Measurements from ENCODE around the gene FOXD1. TPM values are rescaled to one million over a fixed set of nuclear protein-coding genes. Genes with fewer than 3 reads are reported as not detected.
A peak's percentile ranks its signal among the peaks of the same experiment; 100 is the strongest.

Gene FOXD1
- total and polyA plus RNA-seq, 2 of the 8 experiments (the other 6 are each of a cell fraction or from before 2014, with no cell fraction given), result 0.11 to 1.1 TPM

DNA sequence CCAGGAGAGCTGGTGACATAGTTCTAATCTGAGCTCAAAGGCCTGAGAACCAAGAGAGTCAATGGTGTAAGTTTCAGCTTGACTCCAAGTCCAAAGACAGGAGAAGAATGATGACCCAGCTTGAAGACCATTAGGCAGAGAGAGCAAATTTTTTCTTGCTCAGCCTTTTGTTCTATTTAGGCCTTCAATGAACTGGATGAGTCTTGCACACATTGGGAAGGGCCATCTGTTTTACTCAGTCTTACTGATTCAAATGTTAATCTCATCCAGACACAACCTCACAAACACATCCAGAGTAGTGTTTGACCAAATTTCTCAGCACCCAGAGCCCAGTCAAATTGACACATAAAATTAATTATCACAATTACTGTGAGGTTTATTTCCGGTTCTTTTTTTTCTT lies 42.6 kb upstream of the FOXD1 start:
- no peak overlapping the region for H2BK15ac ChIP-seq (ENCODE audit: low read length)
- H3K23ac ChIP-seq (ENCODE audit: insufficient read length), result no peak overlapping the region
- no peak overlapping the region for H2AFZ ChIP-seq (ENCODE audit: low read length)
- H2BK120ac ChIP-seq (replicated peaks; ENCODE audit: low read depth, low read length), result peak overlapping the region; percentile 28
- 82% methylated on average over 1 of the region's 1 CpG; no CpG with 5 or more reads in 1 of the 2 experiments for WGBS, 2 experiments (ENCODE audit: extremely low coverage in 1 of 2, insufficient coverage in 1 of 2, insufficient read length in 1 of 2, insufficient replicate concordance in 2 of 2, low coverage in 1 of 2, low lambda C conversion rate in 2 of 2, missing lambda C conversion rate in 1 of 2)
- H3K36me3 ChIP-seq (ENCODE audit: control insufficient read depth in 2 of 4, insufficient read depth in 4 of 4, low read length in 3 of 4), result no peaks in the 10 kb centered on the region
- H3K9me3 ChIP-seq (ENCODE audit: insufficient read depth in 2 of 2, low read depth in 1 of 2, low read length in 1 of 2), result no peaks in the 10 kb centered on the region
- H3K4ac ChIP-seq (replicated peaks; ENCODE audit: insufficient read length, low read depth, low read length), result no peak overlapping the region
- peak overlapping the region; percentile 68; the same call in 1 of the 2 replicates for H2BK20ac ChIP-seq (ENCODE audit: low read length)
- no peak overlapping the region for H3K56ac ChIP-seq (replicated peaks; ENCODE audit: insufficient read length, low read depth, low read length)
- no peak for DNase-seq (ENCODE audit: low read depth in 1 of 2, low spot score in 2 of 2)
- H3K4me3 ChIP-seq (ENCODE audit: extremely low read depth in 1 of 4, insufficient read depth in 2 of 4, low read depth in 3 of 4, low read length in 4 of 4), result no peak overlapping the region
- no peak overlapping the region for H3K27ac ChIP-seq (ENCODE audit: low read depth, low read length)
- H4K20me1 ChIP-seq (replicated peaks in 1 of 2; ENCODE audit: control insufficient read depth in 1 of 2, insufficient read depth in 2 of 2, low read length in 2 of 2), result no peaks in the 10 kb centered on the region
- peaks cover 2% of the 10 kb centered on the region; the same call in 1 of the 2 replicates for H3K23me2 ChIP-seq (ENCODE audit: low read depth, low read length)
- ChIA-PET POLR2A (ENCODE audit: partially characterized antibody) (interaction anchor here (0.7 to 9.3 kb wide), 2 partner anchors 7 to 12 kb away, joined by 3 to 170 read pairs; partner anchors contain the start of gene BTF3), CTCF (ENCODE audit: partially characterized antibody) (interaction anchor here (1.0 kb wide), 2 partner anchors 37 to 40 kb away, joined by 3 to 4 read pairs; no protein-coding TSS in a partner anchor)
- no peak overlapping the region; the same call in 1 of the 2 replicates for H2BK5ac ChIP-seq (ENCODE audit: low read depth, low read length)
- H3K79me2 ChIP-seq (ENCODE audit: control insufficient read depth in 1 of 2, insufficient read depth in 2 of 2, low read length in 2 of 2), result no peaks in the 10 kb centered on the region
- peak overlapping the region; percentile 52 for H4K91ac ChIP-seq (replicated peaks; ENCODE audit: insufficient read length, low read length)
- no peak overlapping the region for H3K18ac ChIP-seq (ENCODE audit: extremely low read depth, low read length)
- H4K5ac ChIP-seq (ENCODE audit: insufficient read length, low read depth, low read length), result no peak overlapping the region
- H3K27me3 ChIP-seq (replicated peaks in 1 of 4; ENCODE audit: control insufficient read depth in 3 of 4, extremely low read depth in 1 of 4, insufficient read depth in 3 of 4, low read length in 3 of 4), result no peaks in the 10 kb centered on the region
- peaks cover 11 to 16% (median 12%) of the 10 kb centered on the region in 4 experiments for H3K4me1 ChIP-seq (replicated peaks in 1 of 4; ENCODE audit: control insufficient read depth in 3 of 4, insufficient read depth in 4 of 4, low read length in 3 of 4)
- FAIRE-seq, result no peak
- H3K79me1 ChIP-seq (ENCODE audit: low read depth, low read length), result no peaks in the 10 kb centered on the region
- H3K4me2 ChIP-seq (ENCODE audit: insufficient read depth in 1 of 2, low read depth in 2 of 2, low read length in 2 of 2), result no peak overlapping the region
- H3K9ac ChIP-seq (replicated peaks in 1 of 4; ENCODE audit: extremely low read depth in 1 of 4, low read depth in 3 of 4, low read length in 3 of 4), result no peak overlapping the region
- H2BK12ac ChIP-seq (ENCODE audit: low read depth, low read length), result peak overlapping the region; percentile 76; the same call in 1 of the 2 replicates
- no peak overlapping the region for H3K14ac ChIP-seq (ENCODE audit: insufficient read length)
- H2AK5ac ChIP-seq (ENCODE audit: low read depth, low read length), result no peak overlapping the region
- H4K8ac ChIP-seq (ENCODE audit: extremely low read depth, insufficient read depth, low read length), result no peak overlapping the region
- TF ChIP-seq, protein P1, sequence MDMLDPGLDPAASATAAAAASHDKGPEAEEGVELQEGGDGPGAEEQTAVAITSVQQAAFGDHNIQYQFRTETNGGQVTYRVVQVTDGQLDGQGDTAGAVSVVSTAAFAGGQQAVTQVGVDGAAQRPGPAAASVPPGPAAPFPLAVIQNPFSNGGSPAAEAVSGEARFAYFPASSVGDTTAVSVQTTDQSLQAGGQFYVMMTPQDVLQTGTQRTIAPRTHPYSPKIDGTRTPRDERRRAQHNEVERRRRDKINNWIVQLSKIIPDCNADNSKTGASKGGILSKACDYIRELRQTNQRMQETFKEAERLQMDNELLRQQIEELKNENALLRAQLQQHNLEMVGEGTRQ (IDR thresholded peaks at IDR 0.05; ENCODE audit: low read length), result no peak
- TF ChIP-seq BRCA1 (IDR thresholded peaks at IDR 0.05; ENCODE audit: low read depth, low read length) (no peak), HDAC2 (IDR thresholded peaks at IDR 0.05; ENCODE audit: borderline replicate concordance in 1 of 2, low read depth in 2 of 2, low read length in 2 of 2) (no peak), ZNF274 (IDR thresholded peaks at IDR 0.05; ENCODE audit: borderline replicate concordance, extremely low read depth, low read length) (no peak), JUND (IDR thresholded peaks at IDR 0.05; ENCODE audit: low read length) (no peak), SRF (IDR thresholded peaks at IDR 0.05; ENCODE audit: low read depth, low read length) (no peak), TBP (IDR thresholded peaks at IDR 0.05; ENCODE audit: low read depth, low read length) (no peak), KDM4A (IDR thresholded peaks at IDR 0.05; ENCODE audit: low read depth, low read length, severe bottlenecking) (no peak), CTBP2 (IDR thresholded peaks at IDR 0.05; ENCODE audit: borderline replicate concordance, insufficient read depth, insufficient read length, low read length) (no peak), TCF12 (IDR thresholded peaks at IDR 0.05; ENCODE audit: low read depth, low read length) (no peak), POLR2A (IDR thresholded peaks at IDR 0.05; ENCODE audit: control extremely low read depth in 1 of 2, low read depth in 2 of 2, low read length in 2 of 2) (no peak), EP300 (IDR thresholded peaks at IDR 0.05; ENCODE audit: borderline replicate concordance in 1 of 2, low read depth in 2 of 2, low read length in 2 of 2) (no peak), FOSL1 (IDR thresholded peaks at IDR 0.05; ENCODE audit: insufficient read depth, low read depth, low read length) (no peak)

Data from H1 (cell line).